Inflammatory macrophage (primary cell): ENCODE results near the gene ACACA.

Experiments
- DNase-seq, 2 donors: peaks; one replicate each; pipeline ENCODE4 v3.0.0-alpha.2; 2020 to 2022

Gene ACACA

DNA sequence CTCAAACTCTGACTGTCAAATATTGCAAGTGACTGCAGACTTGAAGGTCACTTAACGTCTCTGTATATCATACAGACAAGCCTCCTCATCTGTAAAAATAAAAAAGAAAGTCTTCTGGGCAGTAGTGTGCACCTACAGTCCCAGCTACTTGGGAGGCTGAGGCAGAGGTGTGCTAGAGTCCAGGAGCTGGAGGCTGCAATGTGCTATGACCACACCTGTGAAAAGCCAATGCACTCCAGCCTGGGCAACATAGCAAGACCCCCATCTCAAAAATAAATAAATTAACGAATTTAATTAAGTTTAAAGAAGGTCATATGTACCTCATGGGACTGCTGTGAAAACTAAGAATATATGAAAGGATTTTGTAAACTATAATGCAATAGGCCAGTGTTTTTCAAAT lies 65.8 kb downstream of the ACACA start:
- DNase-seq, result no peak

DNA sequence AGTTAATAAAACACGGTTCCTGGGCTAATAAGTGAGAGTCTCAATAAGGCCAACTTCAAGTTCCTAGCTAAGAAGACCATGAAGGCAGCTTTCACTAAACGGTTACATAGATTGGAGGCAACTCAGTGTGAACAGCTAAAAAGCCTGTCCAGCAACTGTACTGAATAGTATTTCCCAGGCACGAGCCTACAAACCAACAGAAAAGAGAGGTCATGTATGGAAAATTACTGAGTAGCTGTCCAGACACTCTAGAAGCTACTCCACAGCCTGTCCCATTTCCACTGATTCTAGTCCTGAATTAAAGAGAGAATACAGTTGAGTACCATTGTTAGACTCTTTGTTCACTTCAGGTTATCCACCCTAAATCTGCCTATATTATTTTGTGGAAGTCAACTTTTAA lies 67.3 kb downstream of the ACACA start:
- no peak for DNase-seq

DNA sequence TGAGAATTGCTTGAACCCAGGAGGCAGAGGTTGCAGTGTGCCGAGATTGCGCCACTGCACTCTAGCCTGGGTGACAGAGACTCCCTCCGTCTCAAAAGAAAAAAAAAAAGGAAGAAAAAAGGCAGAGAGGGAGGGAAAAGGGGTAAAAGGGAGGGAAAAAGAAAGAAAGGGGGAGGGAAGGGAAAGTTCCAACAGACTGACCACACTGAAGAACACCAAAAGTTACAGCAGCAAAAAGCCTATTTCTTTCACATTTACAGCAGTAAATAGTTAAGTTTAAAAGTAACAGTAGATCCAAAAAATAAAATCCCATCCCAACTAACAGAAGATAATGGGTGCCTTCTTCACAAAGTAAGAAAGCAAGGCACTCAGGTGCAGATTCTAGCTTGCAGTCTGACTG lies 67.8 kb downstream of the ACACA start:
- DNase-seq, result no peak

DNA sequence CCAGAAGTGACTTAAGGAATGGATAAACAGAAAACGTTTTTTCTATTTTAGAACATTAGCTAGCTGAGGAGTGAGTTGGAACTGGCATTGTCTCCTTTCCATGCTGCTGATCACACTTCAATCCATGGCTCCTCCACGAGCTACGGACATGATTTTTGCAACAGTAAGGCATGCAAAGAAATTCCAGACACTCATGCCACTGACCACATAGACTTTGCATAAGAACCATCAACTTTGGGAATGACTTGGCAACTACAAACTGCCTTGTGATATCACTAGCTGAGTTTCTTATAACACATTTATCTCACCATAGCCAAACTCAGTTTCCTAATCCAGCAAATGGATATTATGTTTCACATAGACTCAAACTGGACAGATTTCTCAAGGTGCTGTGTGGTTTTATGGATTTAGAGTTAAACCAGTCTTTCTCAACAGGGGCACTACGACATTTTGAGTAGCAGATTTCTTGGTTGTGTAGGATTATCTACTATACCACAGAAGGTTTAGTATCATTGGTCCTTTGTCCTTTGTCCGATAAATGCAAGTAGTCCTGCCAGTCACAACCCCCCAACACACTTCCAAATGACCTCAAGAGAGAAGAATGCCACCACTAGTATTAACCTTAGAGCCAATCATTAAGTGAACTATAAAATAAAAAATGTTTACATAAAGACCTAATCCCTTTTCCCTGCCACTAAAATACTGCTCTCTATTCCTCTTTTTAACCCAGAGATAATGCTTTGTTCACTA lies 79.1 kb downstream of the ACACA start:
- DNase-seq, result no peak

DNA sequence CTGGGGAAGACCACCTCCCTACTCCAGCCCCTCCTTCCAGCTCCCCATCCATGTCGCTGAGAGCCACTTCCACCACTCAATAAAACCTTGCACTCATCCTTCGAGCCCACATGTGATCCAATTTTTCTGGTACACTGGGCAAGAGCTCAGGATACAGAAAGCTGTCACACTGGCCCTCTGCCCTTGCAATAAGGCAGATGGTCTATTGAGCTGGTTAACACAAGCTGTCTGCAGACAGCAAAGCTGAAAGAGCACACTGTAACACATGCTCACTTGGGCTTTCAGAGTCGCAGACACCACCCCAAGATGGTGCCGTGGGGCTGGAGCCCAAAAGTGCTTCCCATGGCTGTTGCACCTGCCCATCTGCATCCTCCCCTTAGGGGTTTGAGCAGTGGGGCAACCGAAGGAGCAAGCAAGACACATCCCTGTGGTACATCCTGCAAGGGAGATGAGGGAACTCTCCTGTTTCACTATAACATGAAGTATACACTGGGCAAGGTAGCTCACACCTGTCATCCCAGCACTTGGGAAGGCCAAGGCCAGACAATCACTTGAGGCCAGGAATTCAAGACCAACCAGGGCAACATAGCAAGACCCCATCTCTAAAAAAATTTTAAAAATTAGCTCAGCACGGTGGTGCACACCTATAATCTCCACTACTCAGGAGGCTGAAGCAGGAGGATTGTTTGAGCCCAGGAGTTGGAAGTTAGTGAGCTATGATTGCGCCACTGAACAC lies 83.6 kb downstream of the ACACA start:
- DNase-seq, result no peak

DNA sequence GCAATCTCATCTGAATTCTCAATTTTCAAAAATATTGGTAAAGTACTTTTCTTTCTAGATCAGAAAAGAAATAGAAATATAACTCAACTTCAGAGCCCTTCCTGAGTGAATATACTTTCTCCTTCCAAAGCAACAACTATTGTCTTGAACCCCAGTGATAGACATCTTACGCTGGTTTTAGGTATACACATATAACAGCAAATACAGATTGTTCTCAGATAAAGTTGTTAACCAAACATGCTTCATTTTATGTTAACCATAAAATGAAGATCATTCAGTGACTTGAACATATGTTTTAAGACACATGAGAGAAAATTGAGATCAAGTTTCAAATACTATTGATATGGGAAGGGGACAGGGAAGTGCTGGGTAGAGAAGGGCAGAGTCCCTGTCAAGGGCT lies 84.5 kb downstream of the ACACA start:
- no peak for DNase-seq

DNA sequence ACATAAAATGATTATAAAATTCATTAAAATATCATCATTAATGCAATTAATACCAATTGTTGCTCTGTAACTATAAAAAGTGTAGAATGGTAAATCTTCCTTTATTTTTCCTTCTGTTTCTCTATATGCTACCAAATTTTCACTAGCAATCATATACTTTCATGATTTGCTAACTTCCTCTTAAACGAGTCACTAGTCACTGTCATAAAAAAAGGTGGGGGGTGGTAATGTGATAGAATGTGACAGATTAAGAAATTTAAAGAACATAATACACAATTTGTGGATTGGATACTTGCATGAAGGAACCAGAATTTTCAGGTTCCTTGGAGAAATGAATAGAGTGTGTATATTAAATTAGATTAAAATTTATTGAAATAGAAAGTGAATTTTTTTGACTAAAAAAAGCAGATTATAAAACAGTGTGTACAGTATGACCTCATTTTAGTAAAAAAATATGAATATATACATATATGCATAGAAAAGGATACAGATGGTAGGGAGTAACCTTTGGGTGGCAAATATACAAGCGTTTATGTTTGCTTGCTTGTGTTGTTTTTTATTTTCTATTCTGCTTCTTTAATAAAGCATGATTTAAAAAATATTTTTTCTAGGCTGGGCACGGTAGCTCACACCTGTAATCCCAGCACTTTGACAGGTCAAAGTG lies 87.6 kb downstream of the ACACA start:
- DNase-seq, result peak; percentile 17 to 68

DNA sequence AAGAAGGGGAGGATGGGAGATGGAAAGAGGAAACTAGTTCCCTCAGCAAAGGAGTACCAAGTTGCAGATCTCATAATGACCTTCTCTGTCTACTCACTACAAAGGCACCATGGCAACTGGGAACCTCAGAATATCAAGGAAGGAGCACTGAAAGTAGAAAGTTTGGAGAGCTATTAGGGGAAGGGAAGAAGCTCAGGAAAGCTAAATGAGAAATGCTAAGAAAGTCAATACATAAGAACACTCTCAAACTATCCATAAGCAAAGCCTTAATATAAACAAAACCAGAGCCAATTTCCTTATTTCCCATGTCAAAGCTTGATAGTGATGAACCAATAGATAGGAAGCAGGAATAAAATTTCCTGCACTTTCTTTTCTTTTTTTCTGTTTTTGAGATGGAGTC lies 88.8 kb downstream of the ACACA start:
- no peak for DNase-seq

DNA sequence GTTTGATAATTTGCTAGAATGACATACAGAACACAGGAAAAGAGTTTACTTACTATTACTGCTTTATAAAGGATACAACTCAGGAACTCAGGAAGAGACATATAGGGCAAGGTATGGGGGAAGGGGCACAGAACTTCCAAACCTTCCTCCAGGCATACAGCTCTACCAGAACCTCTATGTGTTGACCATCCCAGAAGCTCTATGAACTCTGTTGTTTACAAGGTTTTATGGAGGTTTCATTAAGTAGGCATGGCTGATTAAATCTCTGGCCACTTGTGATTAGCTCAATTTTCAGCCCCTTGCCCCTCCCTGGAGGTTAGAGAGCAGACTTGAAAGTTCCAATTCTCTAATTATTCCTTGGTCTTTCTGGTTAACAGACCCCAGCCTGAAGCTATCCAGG lies 91.0 kb downstream of the ACACA start:
- DNase-seq, result no peak

DNA sequence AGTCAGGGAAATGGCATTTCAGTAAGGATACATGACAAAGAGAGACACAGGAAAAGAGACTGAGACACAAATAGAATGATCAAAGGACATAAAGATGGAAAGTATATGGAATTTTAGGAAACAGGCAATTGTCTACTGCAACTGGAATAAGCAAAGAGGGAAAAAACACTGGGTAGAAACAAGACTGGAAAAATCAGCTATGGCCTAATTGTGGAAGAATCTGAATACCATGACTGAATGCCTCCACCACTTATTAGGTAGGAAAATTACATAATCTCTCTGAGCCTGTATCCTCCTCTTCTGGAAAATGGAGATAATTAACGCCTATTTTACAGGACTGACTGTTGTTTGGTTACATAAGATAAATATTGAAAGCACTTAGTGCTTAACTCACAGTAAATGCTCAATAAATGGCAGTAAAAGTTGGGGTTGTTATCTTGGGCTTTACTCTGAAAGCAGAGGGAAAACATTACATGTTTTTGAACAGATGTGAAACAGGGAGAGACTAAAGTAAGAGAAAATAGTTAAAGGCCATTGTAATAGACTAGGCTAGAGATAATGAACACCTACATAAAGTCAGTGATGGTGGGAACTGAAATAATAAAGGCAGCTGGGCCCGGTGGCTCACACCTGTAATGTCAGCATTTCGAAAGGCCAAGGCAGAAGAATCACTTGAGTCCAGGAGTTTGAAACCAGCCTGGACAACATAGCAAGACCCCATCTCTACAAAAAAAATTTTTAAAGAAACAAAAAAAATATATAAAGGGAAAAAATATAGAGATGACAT lies 94.3 kb downstream of the ACACA start:
- no peak for DNase-seq

DNA sequence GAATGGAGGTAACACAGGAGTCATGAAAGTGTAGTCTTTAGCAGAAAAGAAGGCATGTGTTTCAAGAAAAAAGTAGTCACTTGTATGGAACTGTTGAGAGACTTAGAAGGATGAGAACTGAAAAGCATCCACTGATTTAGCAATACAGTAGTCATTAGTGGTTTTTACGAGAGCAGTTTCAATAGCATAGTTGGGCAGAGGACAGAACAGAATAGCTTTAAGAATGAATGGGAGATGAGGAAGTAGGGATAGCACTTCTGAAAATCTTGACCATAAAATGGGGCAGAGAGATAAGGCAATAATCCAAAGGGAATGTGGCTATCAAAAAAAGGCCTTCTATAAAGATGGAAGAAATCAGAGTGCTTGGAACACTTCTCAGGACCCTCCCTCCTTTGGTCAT lies 95.7 kb downstream of the ACACA start:
- DNase-seq, result peak in 1 of 2 donors; percentile 18

DNA sequence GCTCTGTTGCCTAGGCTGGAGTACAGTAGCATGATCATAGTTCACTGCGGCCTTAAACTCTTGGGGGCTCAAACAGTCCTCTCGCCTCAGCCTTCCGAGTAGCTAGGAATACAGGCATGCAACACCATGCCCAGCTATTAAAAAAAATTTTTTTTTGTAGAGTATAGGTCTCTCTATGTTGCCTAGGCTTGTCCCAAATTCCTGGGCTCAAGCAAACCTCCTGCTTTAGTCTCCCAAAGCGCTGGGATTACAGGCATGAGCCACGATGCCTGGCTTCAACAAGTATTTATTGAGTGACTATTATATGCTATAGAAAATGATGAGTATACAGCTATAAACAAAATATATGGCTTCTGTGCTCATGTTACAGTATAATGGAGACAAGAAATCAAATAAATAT lies 97.6 kb downstream of the ACACA start:
- DNase-seq, result no peak

DNA sequence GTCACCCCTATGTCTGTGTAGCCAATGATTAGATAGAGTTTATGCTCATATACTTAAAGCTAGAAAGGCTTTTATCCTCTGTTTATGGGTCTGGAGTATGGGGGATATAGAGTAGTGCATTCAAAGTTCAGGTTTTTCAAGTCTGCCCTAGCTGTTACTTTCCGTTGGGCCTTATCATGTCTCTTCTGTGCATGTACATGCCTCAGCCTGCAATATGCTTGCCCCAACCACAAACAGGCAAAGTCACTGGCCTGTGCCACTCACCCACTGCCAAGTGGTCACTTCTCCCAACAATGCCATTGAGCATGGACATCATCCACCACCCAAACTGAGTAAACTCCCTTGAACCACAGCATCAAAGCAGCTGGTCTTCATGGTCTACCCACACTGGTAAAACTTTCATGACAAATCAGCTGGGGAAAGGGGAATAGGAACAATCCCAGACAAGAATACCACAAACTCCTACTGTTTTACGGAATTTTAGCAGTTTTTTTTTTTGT lies 101.2 kb downstream of the ACACA start:
- DNase-seq, result no peak

DNA sequence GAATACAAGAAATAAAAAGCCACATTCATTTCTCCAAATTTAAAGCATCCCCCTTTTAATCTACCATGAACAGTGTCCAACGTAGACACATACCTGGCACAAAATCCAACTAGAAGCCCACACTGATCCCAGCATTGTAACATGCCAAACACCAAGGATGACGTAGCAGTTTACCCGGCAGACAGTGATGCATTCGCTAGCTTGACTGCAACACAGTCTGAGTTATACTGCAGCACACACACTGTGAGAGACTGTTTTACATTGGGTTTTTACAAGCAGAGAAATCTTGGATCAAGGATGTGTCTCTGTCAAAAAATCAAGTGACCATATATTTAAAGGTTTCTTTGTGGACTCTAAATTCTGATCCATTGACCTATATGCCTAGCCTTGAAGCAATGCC lies 105.3 kb downstream of the ACACA start:
- DNase-seq, result no peak

DNA sequence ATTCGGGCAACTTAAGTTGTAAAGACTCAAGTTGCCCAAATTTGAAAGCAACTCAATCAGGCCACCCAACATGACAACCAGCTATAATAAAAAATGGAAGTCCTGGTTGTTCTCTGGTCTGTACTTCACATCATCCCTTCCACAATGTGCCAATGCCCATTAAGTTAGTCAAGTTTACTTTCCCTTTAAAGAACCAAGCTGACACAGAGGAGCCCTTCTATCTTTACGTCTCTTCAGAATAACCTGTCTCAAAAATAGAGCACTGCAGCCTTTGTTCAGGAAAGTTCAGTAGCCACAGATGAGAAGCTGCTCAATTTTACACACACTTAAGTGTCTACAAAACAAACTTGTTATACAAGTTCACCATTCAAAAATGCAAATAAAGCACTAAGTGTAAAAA lies 106.0 kb downstream of the ACACA start:
- no peak for DNase-seq

DNA sequence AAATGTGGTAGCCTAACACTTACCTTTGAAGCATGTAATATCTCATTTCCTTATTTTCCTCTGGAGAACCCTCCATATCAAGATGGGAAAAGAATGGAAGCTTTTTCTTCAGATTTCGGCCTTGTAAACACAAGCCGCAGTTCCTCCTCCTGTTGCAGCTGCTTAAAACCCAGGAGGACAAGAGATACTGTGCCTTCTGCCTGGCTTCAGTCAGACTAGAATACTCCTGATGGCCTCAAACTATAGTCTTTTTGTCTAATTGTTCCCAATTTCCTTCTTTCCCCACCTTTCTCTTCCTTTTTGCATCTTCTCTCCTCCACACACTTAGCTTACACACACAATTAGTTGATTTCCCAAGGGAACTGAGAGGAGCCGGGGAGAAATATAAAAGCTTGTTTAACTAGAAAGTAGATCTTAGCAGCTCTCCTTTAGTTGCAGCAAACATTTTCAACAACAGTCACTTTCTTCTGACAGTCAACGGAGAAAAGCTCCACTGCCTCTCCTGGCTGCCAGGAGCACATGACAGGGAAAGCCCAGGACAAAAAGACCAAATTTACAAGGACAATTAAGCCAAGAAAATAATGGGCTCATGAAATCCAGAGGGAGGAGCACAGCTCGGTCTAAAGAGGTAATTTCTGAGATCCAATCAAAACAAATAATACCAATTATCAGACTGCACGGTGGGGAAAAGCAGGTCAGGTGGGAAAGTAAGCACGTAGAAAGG lies 107.2 kb downstream of the ACACA start:
- DNase-seq, result no peak

DNA sequence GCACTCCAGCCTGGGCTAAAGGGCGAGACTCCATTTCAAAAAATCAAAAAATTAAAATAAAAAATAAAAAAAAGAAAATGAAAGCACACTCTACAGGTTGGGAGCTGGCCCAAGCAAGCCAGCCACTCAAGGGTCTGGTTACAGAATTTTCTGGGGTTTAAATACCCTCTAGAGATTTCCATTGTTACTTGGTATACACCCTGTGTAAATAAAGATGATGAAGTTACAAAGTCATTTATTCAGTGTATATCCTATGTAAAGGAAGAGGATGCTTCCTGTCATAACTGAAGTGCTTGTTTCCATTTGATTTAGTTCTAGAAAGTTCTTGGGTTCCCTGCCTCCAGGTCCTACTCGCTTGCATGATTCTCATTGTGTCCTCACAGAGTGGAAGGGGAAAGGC lies 110.7 kb downstream of the ACACA start:
- DNase-seq, result no peak

DNA sequence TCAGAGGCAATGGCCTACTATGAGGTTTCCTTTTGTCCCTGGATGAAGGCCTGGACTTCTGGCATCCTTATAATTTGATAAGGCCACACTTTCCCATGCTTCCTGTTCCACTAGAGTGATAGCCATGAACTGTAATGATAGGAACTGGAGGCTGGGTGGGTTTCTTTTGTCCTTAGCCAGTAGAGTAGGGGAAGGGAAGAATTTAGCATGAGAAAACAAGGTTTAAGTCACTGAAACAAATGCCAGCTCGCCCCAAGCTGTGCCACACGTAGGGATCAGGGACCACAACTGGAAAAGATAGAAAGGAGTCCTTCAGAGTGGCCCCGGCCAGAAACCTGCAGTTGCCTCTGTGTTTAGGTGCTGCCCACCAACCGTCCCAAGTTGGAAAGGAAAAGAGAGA lies 111.7 kb downstream of the ACACA start:
- no peak for DNase-seq

DNA sequence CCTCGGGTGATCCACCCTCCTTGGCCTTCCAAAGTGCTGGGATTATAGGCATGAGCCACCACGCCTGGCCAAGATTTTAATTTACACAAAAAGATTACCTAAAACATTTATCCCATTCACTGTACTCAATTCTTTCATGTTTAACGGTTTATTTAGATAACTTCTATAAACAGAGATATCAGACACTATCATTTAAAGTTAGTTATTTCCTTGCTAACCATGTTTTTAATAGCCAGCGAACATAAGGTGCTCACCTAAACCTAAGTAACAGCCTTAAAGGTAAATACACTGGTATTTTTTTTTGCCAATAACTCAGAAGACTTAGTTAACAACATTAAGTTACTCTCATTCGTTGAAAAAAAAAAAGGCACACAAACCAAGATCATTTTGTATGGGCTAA lies 112.9 kb downstream of the ACACA start:
- DNase-seq, result no peak

DNA sequence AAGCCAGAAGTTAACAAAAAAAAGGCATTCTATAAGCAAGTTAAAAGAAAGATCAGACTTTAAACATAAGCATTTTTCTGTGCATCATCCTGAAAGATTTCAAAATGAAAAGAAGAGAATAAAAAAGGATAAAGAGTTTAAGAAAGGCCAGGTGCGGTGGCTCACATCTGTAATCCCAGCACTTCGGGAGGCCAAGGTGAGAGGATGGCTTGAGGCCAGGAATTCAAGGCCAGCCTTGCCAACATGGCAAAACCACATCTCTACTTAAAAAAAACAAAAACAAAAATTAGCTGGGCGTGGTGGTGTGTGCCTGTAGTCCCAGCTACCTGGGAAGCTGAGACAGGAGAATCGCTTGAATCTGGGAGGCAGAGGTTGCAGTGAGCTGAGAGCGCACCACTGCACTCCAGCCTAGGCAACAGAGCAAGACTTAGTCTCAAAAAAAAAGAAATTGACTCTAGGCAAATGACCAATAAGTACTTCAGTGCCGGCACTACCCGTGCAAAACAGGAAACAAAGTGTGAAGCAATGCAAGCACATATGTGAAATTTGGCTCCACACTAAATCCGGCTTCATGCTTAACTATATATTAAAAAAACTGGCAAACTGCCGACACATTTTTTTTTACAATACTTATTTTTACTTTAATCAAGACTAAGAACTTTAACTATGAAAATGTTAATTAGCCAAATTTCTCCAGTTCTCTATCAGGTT lies 114.1 kb downstream of the ACACA start:
- DNase-seq, result peak; percentile 76 to 83

DNA sequence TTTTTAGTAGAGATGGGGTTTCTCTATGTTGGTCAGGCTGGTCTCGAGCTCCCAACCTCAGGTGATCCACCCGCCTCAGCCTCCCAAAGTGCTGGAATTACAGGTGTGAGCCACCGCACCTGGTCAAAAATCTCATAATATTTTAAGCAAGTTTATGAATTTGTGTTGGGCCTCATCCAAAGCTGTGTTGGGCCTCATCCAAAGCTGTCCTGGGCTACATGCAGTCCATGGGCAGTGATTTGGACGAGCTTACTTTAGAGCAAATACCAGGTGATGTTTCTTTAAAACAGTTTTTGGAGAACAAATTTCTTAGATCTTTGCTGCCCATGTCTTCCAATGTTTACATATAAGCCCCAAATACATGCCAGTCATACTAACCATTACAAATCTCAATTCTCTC lies 115.3 kb downstream of the ACACA start:
- no peak for DNase-seq

DNA sequence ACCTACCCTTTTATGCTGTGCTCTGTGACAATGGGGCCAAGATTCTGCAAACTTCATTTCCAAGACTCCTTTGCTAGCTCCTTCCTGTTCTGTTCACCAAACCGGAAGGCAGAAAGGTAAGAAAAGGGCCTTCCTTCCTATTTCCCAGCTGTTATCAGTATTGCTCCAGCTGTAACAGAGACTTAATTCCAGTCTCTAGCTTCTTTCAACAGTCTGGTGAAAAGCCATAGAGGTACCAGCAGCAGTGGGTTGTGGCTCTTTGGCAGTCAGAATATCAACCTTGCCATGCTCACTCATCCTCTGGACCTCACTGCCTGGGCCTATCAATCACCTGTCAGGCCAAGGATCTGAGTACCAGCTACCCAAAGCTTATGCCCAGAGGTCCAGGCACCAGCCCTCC lies 120.2 kb downstream of the ACACA start:
- DNase-seq, result no peak
